ENCODE results near the gene OARD1.

- no peak for TF ChIP-seq CTCF (IDR thresholded peaks at IDR 0.05)
- no peak for TF ChIP-seq EZH2 (IDR thresholded peaks at IDR 0.05; ENCODE audit: borderline replicate concordance, insufficient read depth, low read depth, low read length, poor library complexity, severe bottlenecking)
Observed at GRCh38 chr6:41055149-41055548, 17.0 kb downstream of the OARD1 start.

Measured in B cell (primary cell).